ENCODE data around the gene NOS1. TPM values are rescaled to one million over a fixed set of nuclear protein-coding genes. Genes with fewer than 3 reads are reported as not detected.
A peak's percentile ranks its signal among the peaks of the same experiment; 100 is the strongest.

The NOS1 gene
- total and polyA plus RNA-seq, 2 of the 8 experiments (the other 6 are each of a cell fraction or from before 2014, with no cell fraction given) = 1.5 to 2.0 TPM

DNA sequence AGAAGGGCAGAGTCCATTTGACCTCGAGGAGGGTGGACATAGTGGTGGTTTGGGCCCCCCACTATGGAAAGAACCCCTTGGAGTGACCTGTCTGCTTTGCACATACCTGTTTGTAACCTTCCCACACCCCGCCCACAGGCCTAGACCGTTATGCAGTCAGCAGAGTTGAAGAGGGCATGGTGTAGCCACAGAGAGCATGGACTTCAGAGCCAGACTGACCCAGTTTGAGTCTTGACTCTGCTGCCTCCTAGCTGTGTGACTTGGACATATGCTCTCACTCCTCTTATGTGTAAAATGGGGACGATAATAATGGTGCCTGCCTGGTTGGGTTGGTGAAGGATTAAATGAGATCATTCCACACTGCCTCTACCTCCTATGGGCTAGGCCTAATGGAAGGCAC lies 40.9 kb upstream of the NOS1 start (continued):
- peak; percentile 62 to 75 for TF ChIP-seq RAD21 (IDR thresholded peaks at IDR 0.05 in 1 of 2, conservative IDR thresholded peaks at IDR 0.05 in 1 of 2; ENCODE audit: low read depth in 2 of 2, low read length in 2 of 2)
- no peak for TF ChIP-seq SP4 (IDR thresholded peaks at IDR 0.05; ENCODE audit: low read length)
- TF ChIP-seq SIRT6 (IDR thresholded peaks at IDR 0.05; ENCODE audit: low read length) = no peak
- no peak for TF ChIP-seq CBX5 (IDR thresholded peaks at IDR 0.05; ENCODE audit: low read depth, low read length)

All from H1 (cell line).